Esophagus muscularis mucosa (tissue), 4 donors: ENCODE results near the gene TICAM2.

Experiments used
- EP300 ChIP-seq: sonication (generic); formaldehyde crosslinking; IDR thresholded peaks from one replicate; pipeline ENCODE4 v1.6.1; 2017; ENCODE audit warnings: antibody characterized with exemption
- POLR2A ChIP-seq: fragments of 450-650 bp; IDR thresholded peaks from one replicate; pipeline ENCODE4 v1.6.1; 2017; ENCODE audit warnings: antibody characterized with exemption, moderate library complexity, mild to moderate bottlenecking, low read depth
- POLR2AphosphoS5 ChIP-seq, 2 donors: sonication (generic); formaldehyde crosslinking; IDR thresholded peaks; one replicate each; pipeline ENCODE4 v1.6.1; 2017; ENCODE audit warnings: antibody characterized with exemption in 2 of 2
- TF ChIP-seq, protein P1 (sequence below), 3 experiments: fragments of 200-600 bp in 2 of 3; fragments of 450-650 bp in 1 of 3; sonication (generic) in 2 of 3; IDR thresholded peaks; one replicate each; pipeline ENCODE4 v1.5.1; 2017 to 2019; ENCODE audit warnings: antibody characterized with exemption in 3 of 3, mild to moderate bottlenecking in 2 of 3, moderate library complexity in 1 of 3

- TF ChIP-seq, protein P1, sequence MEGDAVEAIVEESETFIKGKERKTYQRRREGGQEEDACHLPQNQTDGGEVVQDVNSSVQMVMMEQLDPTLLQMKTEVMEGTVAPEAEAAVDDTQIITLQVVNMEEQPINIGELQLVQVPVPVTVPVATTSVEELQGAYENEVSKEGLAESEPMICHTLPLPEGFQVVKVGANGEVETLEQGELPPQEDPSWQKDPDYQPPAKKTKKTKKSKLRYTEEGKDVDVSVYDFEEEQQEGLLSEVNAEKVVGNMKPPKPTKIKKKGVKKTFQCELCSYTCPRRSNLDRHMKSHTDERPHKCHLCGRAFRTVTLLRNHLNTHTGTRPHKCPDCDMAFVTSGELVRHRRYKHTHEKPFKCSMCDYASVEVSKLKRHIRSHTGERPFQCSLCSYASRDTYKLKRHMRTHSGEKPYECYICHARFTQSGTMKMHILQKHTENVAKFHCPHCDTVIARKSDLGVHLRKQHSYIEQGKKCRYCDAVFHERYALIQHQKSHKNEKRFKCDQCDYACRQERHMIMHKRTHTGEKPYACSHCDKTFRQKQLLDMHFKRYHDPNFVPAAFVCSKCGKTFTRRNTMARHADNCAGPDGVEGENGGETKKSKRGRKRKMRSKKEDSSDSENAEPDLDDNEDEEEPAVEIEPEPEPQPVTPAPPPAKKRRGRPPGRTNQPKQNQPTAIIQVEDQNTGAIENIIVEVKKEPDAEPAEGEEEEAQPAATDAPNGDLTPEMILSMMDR (IDR thresholded peaks at IDR 0.05) = peak in 2 of 3 experiments; percentile 15 to 51
- TF ChIP-seq POLR2AphosphoS5 (IDR thresholded peaks at IDR 0.05) (peak; percentile 41 to 56), POLR2A (no peak), EP300 (no peak)
Measured at GRCh38 chr5:115601701-115602590, at the start of gene TICAM2.
